GM19043 (cell line): ENCODE measurements around the gene ZNF837.
"Not testable (repeated sequence)": the region's sequence is repeated elsewhere in the genome, so short reads cannot be mapped to it uniquely, and the experiment has no call there.

Experiments
- ATAC-seq: cut with Tn5 transposase; IDR thresholded peaks from one replicate; pipeline ENCODE4 v1.9.1; 2021; ENCODE audit warnings: low read depth; ENCODE audit not compliant: unreplicated experiment

The ZNF837 gene

DNA sequence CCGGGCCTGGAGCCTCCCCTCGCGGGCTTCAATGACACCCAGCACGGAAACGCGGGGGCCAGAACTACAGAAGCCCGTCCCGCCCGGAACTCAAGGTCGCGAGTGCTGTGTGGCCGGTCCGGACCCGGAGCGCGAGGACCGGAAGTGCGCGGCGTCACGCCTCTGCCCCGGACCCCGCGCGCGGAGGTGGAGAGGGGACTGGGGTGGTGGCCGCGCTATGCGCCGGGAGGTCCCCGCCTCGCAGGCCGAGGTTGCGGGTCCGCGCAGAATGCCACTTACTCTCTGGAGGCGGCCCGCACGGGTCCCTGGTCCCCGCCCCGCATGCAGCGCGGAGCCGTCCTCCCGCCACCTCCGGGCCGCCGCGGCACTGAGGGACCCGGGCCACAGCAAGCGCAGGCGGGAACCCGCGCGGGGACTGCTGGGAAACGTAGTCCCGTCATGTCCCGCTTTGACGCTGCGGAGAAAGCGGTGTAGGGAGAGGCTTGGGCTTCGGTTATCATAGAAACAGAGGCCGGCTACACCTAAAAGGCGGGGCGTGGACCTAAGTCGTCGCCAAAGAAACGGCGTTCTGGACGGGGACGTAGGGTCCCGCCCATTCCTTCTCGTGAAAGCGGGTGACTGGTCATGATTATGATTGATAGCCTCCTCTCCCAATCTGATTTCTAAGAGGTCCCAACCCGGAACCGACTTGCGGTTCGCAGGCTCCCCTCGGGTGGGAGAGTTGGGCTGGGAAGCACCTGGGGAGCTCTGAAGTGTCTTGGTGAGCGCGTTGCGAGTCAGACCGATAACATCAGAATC, at the start of gene ZNF837:
TSS of gene ZNF837 (minus strand) at position 369 of the 798 bp plus-strand sequence. CDS start 11,698 bp downstream, outside the sequence.
- peak; percentile 83 for ATAC-seq

DNA sequence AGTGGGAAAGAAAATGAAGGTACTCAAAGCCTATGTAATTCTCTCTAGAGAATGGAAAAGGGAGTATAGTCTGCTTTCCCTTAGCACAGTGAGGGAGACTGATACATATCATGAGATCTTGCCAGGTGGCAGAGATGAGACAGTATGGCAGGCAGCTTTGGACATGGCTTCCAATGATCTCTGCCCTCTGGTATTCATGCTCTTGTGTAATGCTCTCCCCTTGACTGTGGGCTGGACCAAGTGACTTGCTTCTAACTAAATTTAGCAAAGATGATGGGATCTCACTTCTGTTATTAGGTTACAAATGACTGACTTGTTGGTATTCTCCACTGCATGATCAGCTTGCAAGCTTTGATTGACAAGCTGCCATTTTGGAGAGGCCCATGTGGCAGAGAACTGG, 48.9 kb upstream of the ZNF837 start:
- no peak for ATAC-seq

DNA sequence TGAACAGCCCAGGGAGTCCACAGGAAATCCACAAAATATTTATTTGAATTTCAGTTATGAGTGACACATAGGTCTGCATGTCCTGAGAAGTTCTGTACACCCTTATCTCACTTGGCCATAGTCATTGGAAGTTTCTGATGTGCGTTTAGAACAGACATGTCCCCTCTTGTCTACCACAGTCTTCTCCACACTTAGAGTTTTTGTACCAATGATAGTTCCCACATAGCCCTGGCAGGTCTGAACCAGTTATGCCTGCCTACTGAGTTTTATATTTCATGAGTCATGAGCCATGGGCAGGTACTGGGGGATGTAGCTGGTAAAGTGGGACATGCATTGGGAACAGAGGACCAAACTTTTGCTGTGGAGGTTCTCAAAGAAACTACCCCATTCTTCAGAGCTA, 47.8 kb upstream of the ZNF837 start:
- no peak for ATAC-seq

DNA sequence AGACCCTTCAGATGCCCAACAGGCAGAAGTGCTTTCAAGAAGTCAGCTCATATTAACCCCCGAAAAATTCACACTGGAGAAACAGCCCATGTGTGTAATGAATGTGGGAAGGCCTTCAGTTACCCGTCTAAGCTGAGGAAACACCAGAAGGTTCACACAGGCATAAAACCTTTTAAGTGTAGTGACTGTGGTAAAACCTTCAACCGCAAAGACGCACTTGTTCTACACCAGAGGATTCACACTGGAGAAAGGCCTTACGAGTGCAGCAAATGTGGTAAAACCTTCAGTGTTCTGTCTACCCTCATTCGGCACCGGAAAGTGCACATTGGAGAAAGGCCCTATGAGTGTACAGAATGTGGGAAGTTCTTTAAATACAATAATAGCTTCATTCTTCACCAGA, 36.2 kb upstream of the ZNF837 start:
- ATAC-seq, result no peak

DNA sequence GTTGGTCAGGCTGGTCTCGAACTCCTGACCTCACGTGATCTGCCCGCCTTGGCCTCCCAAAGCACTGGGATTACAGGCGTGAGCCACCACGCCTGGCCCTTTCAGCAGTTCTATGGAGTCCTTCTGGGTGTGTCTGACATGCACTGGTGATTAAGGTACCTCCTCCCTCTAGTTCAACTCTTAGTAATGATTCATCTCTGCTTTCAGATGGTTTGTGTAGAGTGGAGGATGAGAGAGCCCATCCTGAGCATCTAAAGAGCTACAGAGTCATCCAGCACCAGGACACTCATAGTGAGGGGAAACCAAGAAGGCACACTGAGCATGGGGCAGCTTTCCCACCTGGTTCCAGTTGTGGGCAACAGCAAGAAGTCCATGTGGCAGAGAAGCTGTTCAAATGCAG, 35.8 kb upstream of the ZNF837 start:
- ATAC-seq, result no peak

DNA sequence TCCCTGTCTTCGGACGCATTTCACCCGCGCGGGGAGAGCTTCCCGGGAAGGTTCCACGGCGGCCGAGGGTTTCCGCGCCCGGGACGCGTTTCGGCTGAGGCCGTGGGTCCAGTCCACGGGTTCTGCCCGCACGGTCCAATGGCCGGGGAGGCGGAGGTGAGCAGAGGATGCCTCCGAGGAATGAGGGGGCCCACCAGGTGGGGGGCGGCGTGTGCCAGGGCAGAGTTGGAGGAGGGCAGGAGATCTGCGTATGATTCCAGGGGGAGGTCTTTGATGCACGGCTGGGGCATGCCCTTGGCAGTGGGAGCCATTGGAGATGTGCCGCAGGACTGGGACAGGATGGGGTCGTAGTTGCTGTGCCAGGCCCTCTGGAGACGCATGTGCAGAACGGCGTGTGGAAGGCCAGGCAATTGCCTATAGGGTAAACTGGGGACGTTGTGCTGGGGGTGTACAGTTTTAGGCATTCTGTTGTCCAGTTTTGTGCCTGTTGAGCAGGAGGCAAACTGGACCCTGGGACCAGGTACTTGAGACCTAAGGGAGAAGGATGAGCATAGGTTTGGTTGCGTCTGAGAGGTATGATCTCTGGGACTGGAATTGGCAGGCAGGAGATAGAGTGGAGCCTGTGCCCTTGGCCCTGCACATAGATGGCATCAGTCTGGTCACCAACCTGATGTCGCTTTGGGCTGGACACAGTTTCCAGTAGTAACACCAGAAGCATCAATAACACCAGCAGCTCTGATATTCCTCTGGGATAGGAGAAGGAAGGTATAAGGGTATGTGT, 28.4 kb upstream of the ZNF837 start:
- no peak for ATAC-seq

DNA sequence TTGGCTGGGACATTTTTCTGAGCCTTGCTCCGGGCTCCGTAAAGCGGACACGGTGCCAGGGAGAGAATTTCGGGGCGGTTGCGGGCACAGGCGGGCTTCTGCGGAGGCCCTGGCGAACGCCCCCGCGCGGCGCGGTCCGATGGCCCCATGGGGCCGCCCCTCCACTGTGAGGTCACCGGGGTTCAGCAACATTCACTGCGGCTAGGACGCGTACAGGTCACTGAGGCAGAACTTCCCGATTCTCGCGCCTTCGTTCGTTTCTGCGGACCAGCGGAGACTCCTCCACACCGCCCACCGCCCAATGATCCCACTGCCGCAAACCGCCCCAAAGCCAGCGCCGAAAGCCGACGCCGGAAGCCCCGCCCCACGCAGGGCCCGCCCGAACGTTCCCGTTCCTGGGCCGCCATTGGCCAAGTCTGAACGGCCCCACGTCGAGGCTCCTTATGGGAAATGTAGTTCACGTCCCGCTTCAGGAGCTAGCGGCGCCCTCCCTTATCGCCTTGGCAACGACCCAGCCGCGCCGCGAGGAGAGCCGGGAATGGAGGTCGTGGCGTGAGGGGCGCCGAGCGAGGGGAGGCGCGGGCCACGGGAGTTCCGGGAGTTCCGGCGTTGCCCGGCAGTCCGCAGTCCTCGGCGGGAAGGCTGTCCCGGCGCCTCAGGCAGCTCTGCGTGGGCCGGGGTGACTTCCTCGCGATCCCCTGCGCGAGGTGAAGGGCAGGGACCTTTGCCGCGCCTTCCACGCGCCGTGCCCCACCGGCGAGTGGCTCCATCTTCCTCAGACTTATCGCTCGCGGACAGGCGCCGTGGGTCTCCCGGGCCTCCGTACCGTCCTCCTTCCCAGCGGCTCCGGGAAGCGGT, 27.6 kb upstream of the ZNF837 start, which contains the start of gene ZNF584:
TSS of gene ZNF584 (plus strand) at position 498 of the 858 bp plus-strand sequence. CDS start 499 bp downstream, outside the sequence.
- peak; percentile 89 for ATAC-seq

DNA sequence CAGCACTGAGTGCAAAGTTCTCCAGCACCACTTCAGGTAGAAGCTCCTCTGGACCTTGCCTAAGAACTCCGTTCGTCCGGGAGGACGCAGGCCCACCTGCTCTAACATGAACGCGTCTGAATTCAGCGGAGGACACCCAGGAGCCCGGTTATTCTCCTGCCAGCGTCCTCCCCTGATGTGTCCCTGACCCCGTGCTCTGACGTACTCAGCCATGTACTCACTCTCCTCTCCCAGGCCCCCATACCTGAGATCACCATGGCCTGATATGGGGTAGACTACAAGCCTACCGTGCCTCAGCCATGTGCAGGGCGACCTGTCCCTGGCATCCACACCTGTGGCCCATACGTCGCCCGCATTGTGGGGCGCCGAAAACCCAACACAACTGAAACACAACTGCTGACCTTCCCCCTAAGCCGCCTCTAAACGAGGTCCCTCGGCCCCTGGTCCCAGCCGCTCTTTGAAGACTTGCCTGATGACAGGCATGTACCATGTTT, 26.9 kb upstream of the ZNF837 start:
- ATAC-seq, result peak; percentile 6

DNA sequence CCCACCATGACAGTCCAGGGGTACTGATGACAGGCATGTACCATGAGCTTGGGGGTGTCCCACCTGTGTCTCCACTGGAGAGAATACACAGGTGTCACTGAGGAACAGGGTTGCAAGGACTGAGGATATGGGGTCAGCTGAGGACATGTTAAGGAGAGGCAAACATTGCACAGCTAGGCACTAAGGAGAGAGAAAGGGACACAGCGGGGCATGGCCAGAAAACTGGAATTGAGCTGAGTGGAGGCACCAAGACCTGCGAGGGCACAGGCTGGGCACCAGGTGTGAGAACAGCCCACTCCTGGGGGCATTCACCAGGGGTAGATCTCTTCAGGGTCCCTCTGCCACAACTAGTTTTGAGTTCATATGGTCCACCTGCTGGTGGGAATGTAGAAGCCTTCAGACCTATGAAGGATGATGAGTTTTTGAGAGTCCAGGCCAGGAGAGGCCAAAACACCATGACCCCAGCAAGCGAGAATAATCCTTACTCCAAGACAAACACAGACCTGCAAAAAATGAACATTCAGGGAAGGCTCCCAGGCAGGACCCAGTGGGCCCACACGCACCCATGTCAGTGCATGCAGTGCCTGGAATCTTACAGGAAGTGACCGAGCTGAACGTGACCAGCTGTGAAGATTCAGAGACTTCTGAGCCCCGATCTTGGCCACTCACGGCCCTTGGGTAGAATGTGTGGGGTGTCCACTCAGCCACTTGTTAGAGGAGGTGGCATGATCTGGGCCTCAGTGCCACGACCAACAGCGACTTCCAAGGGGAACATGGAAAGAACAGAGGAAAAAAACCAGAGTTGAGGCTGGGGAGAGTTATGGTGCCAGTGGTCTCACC, 26.2 kb upstream of the ZNF837 start:
- no peak for ATAC-seq

DNA sequence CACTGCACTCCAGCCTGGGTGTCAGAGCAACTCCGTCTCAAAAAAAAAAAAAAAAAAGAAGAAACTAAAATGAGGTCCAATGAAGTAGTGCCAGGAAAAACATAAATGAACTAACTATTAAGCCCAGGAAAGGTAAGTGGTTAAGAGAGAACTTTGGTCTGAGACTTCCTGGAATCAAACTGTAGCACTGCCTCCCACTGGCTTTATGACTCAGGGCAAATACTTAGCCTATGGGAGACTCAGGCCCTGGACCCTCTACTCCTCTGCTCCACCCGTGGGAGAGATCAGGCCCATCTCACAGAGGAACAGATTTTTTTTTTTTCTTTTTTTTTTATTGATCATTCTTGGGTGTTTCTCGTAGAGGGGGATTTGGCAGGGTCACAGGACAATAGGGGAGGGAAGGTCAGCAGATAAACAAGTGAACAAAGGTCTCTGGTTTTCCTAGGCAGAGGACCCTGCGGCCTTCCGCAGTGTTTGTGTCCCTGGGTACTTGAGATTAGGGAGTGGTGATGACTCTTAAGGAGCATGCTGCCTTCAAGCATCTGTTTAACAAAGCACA, 23.2 kb upstream of the ZNF837 start:
- not testable (repeated sequence) for ATAC-seq

DNA sequence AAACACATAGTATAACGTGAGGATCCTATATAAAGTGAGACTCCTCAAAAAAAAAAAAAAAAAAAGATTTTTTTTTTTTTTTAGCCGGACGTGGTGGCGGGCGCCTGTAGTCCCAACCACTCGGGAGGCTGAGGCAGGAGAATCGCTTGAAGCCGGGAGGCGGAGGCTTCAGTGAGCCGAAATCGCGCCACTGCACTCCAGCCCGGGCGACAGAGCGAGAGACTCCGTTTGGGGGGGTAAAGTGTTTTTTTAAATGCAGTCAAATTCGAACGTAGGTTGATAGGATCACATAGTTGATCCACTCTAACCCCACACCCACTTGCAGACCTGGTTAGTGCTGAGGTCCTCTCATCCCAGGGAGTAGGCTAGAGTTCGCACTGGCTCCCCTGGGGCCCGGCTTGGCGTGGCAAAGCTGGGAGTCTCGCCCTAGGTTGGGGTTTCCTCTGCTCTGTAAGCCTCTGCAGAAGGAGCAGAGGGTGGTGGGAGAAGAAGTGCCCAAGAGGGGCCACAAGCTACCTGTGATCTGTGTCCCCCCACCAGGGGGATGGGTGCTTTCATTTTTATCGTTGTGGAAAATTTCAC, 21.1 kb upstream of the ZNF837 start:
- ATAC-seq, result no peak

DNA sequence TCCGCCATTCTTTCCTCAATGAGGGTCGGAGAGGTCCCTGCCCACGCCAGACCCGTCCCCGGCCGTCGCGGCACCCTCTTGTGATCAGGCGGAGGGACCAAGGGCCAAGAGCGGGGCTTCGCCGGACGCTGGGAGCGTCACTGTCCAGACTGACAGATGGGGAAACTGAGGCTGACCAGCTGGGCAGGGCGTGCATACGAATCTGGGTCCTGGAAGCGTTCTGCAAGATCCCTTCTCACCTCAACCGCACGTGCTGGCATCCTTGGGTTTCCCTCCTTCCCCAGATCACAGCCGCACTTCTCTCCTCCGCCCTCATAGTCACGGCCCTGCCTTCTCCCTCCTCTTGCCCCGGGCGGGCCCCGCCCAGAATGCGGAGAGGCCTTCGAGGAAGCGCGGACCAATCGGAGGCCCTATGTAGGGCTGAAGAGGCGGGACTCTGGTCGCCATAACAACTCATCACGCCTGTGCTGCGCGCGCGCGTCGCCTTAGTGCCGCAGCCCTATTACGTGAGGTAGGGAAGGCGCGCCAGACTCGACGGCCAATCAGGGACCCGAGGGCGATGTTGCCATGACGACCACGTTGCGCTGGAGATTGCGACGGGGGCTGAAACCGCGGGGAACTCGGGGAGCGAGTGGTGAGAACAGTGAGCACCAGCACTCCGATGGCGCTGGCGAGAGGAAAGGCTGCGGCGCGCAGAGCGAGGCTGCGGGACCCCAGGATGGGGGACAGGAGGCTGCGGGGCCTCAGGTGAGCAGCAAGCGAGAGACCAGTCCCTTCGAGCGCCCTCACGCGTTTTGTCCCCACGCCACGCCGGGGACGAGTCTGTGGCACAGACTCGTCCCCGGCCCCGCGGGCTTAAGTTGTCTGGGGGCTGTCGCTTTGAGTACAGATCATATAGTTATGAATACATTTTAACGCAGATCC, 20.3 kb upstream of the ZNF837 start:
- ATAC-seq, result peak; percentile 95

DNA sequence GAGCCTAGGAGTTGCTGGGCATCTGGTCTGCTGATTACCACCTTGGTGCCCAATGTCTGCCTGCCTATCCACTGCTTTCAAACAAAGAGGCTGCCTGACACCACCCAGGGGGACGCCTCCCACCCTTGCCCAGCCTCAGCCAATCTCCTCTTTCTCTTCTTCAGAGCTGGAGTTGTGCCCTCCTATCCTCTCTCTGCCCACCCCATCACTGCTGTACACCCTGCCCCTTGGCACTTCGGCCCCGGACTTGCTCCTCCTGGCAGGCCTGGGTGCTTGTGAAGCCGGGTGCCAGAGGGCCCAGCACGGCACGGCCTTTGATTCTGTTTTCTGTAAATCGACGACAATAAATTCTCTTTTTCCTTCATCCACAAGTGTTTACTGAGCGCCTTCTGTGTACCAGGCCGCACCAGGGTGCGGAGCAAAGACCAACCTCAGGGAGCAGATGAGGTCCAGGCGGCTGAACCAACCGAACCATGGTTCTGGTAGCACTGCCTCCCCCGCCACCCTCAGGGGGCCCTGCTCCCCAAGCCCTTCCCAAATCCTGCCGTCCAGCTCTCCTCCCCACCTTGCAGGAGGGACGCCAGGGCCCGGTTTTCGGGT, 19.6 kb upstream of the ZNF837 start:
- ATAC-seq, result no peak

DNA sequence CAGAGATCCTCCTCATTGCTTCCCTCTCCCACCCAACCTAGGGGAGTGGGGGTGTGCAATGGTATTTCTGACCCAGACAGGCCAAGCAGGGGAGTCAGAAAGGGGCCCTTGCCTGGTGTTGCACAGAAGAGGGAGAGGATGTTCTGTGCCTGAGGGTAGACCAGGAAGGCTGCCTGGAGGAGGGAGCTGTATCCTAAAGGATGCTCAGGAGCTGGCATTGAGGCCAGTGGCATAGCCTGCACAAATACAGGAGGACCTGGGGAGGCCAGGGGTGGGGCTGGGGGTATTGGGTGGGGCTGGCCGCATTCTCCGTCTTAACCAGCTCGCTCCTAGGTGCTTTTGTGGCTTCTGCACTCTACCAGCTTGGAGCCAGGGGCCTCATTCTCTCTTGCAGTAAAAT, 19.1 kb upstream of the ZNF837 start:
- ATAC-seq, result no peak

DNA sequence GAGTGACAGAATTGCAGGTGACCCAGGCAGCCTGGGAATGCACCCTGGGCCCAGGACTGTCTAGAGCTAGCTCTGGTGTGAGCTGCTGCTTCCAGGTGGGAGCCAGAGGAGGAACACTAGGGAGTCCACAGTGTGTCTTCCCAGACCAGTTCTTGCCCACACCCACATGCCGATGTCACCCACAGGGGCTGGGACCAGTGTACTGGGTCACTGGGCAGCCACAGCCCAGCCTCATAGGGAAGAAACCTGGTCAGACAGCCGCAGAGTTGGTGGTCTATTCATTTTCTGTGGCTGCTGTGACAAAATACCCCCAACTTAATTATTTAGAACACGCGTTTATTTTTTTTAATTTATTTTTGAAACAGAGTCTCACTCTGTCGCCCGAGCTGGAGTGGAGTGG, 17.7 kb upstream of the ZNF837 start:
- ATAC-seq, result no peak

DNA sequence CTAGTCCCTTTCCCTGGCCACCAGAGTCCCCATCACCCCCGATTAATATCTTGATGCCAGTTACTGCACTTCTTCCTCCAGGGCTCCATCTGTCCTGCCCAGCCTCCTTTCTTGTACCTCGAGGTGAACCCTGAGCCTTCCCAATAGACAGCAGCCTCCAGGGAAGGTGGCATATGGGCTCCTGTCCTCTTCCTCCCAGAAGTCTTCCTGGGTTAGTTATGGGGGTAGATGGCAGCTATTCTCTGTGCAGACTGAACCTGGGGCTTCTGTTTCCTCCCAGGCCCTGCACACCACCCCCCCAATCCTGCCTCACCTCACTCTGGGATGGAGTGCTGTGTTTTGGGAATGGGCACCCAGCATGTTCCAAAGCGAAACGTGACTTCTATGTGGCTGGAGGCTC, 17.3 kb upstream of the ZNF837 start:
- no peak for ATAC-seq

DNA sequence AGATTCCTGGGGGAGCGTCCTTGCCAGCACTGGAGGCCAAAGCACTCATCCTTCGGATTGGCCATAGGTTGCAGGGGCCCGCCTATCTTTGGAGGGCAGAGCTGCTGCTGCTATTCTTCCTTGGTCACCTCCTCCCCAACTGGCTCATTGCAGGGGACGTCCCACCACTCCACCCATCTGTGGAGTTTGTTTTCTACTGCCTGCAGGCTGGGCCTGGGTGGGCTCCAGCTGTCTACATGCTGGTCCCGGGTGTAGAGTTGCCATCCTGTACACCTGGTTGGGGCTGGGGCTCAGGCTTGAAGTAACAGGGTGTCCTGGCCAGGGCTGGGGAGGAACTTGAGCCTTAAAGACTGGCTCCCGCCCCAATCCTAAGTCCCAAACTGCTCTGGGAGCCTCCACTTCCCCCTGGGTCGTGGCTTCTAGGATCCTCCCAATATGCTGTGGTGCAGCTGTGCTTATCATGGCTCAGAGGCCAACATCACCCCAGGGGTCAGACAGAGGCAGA, 16.8 kb upstream of the ZNF837 start:
- ATAC-seq, result no peak
